HepG2 (cell line): ENCODE results near the gene FAM83G.
A peak's percentile ranks its signal among the peaks of the same experiment; 100 is the strongest.

Experiments
- TCF12 ChIP-seq, 2 experiments: fragments of 450-650 bp in 1 of 2; sonication (generic) in 1 of 2; formaldehyde crosslinking in 1 of 2; IDR thresholded peaks; 2 replicates each; pipeline versions ENCODE4 v1.6.1 to v1.8.0; 2017 to 2022; ENCODE audit warnings: antibody characterized with exemption in 1 of 2, mild to moderate bottlenecking in 1 of 2, missing genetic modification reagents in 1 of 2, moderate library complexity in 1 of 2
- ZNF253 ChIP-seq: sonication (generic); formaldehyde crosslinking; IDR thresholded peaks from 2 replicates; pipeline ENCODE4 v1.8.0; 2022; ENCODE audit warnings: mild to moderate bottlenecking, missing genetic modification reagents, borderline replicate concordance
- TF ChIP-seq, protein P1 (sequence below): sonication (generic); formaldehyde crosslinking; IDR thresholded peaks from 2 replicates; pipeline ENCODE4 v1.5.0; 2020; ENCODE audit warnings: mild to moderate bottlenecking, missing genetic modification reagents, moderate library complexity

DNA sequence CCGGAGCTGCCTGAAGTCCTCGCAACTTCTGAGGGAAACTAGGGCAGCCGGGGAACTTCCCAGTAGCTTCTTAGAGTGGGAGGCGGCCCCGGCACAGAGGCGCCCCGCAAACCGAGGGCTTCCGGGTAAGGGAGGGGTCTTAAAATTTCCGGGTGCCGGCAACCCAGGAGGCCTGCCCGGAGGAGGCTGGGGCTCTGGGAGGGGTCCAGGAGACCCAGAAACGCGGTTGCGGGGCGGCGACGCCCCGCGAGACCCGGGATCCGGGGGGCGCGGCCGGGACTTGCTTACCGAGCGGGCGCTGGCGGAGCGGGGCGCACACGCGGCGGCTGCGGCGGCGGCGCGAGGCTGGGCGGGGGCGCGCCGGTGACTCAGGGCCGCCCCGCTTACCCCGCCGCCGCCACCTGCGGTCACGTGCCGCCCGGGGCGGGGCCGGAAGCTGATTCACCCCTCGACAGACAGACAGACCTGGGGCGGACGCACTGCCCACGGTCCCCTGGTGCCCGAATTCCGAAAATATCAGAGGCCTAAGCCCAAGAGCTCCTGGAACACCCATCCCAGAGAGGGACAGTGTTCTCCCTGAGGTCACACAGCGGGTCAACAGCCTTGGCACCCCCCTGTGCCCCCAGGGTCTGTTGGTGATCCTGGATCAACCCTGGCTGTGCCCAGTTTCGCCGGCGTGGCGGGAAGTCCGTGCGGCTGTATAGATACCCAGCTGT, at the start of gene FAM83G:
- no peak for TF ChIP-seq TCF12 (IDR thresholded peaks at IDR 0.05)
- TF ChIP-seq TCF12 (CRISPR knock-in tag; IDR thresholded peaks at IDR 0.05): no peak; the same call in 1 of the 2 replicates
- TF ChIP-seq ZNF253: no peak
- TF ChIP-seq, protein P1, sequence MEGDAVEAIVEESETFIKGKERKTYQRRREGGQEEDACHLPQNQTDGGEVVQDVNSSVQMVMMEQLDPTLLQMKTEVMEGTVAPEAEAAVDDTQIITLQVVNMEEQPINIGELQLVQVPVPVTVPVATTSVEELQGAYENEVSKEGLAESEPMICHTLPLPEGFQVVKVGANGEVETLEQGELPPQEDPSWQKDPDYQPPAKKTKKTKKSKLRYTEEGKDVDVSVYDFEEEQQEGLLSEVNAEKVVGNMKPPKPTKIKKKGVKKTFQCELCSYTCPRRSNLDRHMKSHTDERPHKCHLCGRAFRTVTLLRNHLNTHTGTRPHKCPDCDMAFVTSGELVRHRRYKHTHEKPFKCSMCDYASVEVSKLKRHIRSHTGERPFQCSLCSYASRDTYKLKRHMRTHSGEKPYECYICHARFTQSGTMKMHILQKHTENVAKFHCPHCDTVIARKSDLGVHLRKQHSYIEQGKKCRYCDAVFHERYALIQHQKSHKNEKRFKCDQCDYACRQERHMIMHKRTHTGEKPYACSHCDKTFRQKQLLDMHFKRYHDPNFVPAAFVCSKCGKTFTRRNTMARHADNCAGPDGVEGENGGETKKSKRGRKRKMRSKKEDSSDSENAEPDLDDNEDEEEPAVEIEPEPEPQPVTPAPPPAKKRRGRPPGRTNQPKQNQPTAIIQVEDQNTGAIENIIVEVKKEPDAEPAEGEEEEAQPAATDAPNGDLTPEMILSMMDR: 0 out of 2 replicates have a peak, but pooled peaks have one; percentile 10
